Endothelial cell of umbilical vein (primary cell): ENCODE measurements around the gene ANKRD33B. TPM values are rescaled to one million over a fixed set of nuclear protein-coding genes. Genes with fewer than 3 reads are reported as not detected.
A peak's percentile ranks its signal among the peaks of the same experiment; 100 is the strongest.

Source experiments
- BruUV-seq: library from RNA; stranded (reverse); fragments of 400-500 nt; replicated peaks from 2 replicates; lab custom pipeline; 2021; lab: Mats Ljungman, UMichigan
- CTCF ChIA-PET: fragments of 300-600, 350-600 bp; sonication (Branson Sonifier 250); formaldehyde crosslinking; loops from one replicate; lab custom pipeline; 2021; ENCODE audit warnings: antibody characterized with exemption, inconsistent platforms; lab: Charles Lee
- POLR2A ChIA-PET: fragments of 300-600, 350-600 bp; sonication (Branson Sonifier 250); formaldehyde crosslinking; loops from one replicate; lab custom pipeline; 2021; ENCODE audit warnings: antibody characterized with exemption, inconsistent platforms; lab: Charles Lee
- DNase-seq: peaks from one replicate; pipeline ENCODE4 v3.0.0-alpha.2; 2011; ENCODE audit warnings: low read depth, low spot score
- FAIRE-seq: peaks from 2 replicates; lab custom pipeline; 2011; peaks lifted over from hg19 to GRCh38; lab: Jason Lieb, UNC
- H2AFZ ChIP-seq: 2 replicates; pipeline ENCODE4 v1.6.0; 2012; ENCODE audit warnings: low read depth, low read length, control low read depth, inconsistent platforms
- H3K27ac ChIP-seq: 2 replicates; pipeline ENCODE4 v1.5.1; 2011; ENCODE audit warnings: low read depth, mild to moderate bottlenecking, control low read depth, low read length, moderate library complexity; ENCODE audit not compliant: insufficient read depth
- H3K27me3 ChIP-seq, 2 experiments: 2 replicates each; pipeline versions ENCODE4 v1.6.0 to v1.6.1; 2011; ENCODE audit warnings: low read length in 2 of 2, mixed read lengths in 1 of 2; ENCODE audit not compliant: control insufficient read depth in 2 of 2, insufficient read depth in 2 of 2
- H3K36me3 ChIP-seq, 2 experiments: 2 replicates in 1 of 2; 3 replicates in 1 of 2; pipeline ENCODE4 v1.5.1; 2011; ENCODE audit warnings: low read length in 2 of 2, mild to moderate bottlenecking in 1 of 2, moderate library complexity in 1 of 2; ENCODE audit not compliant: control insufficient read depth in 2 of 2, insufficient read depth in 2 of 2; ENCODE audit errors: extremely low read depth in 1 of 2
- H3K4me1 ChIP-seq: 3 replicates; pipeline ENCODE4 v1.5.1; 2011; ENCODE audit warnings: mild to moderate bottlenecking, low read length; ENCODE audit not compliant: control insufficient read depth, insufficient read depth; ENCODE audit errors: extremely low read depth
- H3K4me2 ChIP-seq: 2 replicates; pipeline ENCODE4 v1.6.1; 2011; ENCODE audit warnings: low read length, control low read depth, mixed read lengths; ENCODE audit not compliant: insufficient read depth
- H3K4me3 ChIP-seq, 3 experiments: fragments of 200-600 bp in 1 of 3; sonication (generic), shearing (Covaris generic) in 1 of 3; replicated peaks in 1 of 3; 2 replicates each; pipeline ENCODE4 v1.5.1; 2011 to 2016; ENCODE audit warnings: control low read depth in 3 of 3, low read length in 3 of 3, mild to moderate bottlenecking in 2 of 3, inconsistent platforms in 1 of 3, low read depth in 1 of 3, moderate library complexity in 1 of 3; ENCODE audit not compliant: insufficient read depth in 1 of 3
- H3K79me2 ChIP-seq: 2 replicates; pipeline ENCODE4 v1.6.0; 2012; ENCODE audit warnings: low read length, inconsistent platforms; ENCODE audit not compliant: control insufficient read depth, insufficient read depth
- H3K9ac ChIP-seq: replicated peaks from 2 replicates; pipeline ENCODE3; 2011; ENCODE audit warnings: low read length, control low read depth; ENCODE audit not compliant: insufficient read depth; ENCODE audit errors: extremely low read depth
- H3K9me1 ChIP-seq: replicated peaks from 3 replicates; pipeline ENCODE4 v1.6.0; 2011; ENCODE audit warnings: mild to moderate bottlenecking, low read length; ENCODE audit not compliant: control insufficient read depth, insufficient read depth; ENCODE audit errors: extremely low read depth
- H3K9me3 ChIP-seq: replicated peaks from 2 replicates; pipeline ENCODE4 v1.5.1; 2012; ENCODE audit warnings: low read length, inconsistent platforms; ENCODE audit not compliant: control insufficient read depth, insufficient read depth
- H4K20me1 ChIP-seq: replicated peaks from 2 replicates; pipeline ENCODE3; 2011; ENCODE audit warnings: mild to moderate bottlenecking, low read length; ENCODE audit not compliant: control insufficient read depth, insufficient read depth; ENCODE audit errors: extremely low read depth
- EZH2 ChIP-seq: IDR thresholded peaks from 2 replicates; pipeline ENCODE4 v1.6.1; 2012; ENCODE audit warnings: borderline replicate concordance, low read depth, mild to moderate bottlenecking, moderate library complexity, low read length, inconsistent platforms; ENCODE audit not compliant: severe bottlenecking
- FOS ChIP-seq: IDR thresholded peaks from 2 replicates; pipeline ENCODE4 v1.6.1; 2011; ENCODE audit warnings: mild to moderate bottlenecking, low read length, moderate library complexity, borderline replicate concordance; ENCODE audit not compliant: insufficient read depth
- GATA2 ChIP-seq: IDR thresholded peaks from 2 replicates; pipeline ENCODE4 v1.7.0; 2011; ENCODE audit warnings: low read depth, mild to moderate bottlenecking, moderate library complexity, mixed read lengths, low read length; ENCODE audit not compliant: insufficient read length, insufficient read depth
- JUN ChIP-seq: IDR thresholded peaks from 2 replicates; pipeline ENCODE4 v1.6.1; 2011; ENCODE audit warnings: borderline replicate concordance, low read depth; ENCODE audit not compliant: insufficient read length, insufficient read depth
- MAX ChIP-seq: IDR thresholded peaks from 2 replicates; pipeline ENCODE4 v1.6.1; 2011; ENCODE audit not compliant: insufficient read depth, insufficient read length
- MYC ChIP-seq: IDR thresholded peaks from one replicate; pipeline ENCODE4 v1.6.1; 2011; ENCODE audit warnings: mild to moderate bottlenecking, low read depth, low read length
- POLR2A ChIP-seq: IDR thresholded peaks from 2 replicates; pipeline ENCODE4 v1.6.1; 2012; ENCODE audit warnings: low read depth, mild to moderate bottlenecking, control low read depth, low read length
- dilution Hi-C: fragments of 300-500 bp; cut with MboI; formaldehyde crosslinking; loops from one replicate; pipeline ENCODE4 v1.15.0; 2019; ENCODE audit warnings: low sequenced_read_pairs; ENCODE audit not compliant: extremely low pct_ligation_motif_present
- intact Hi-C: fragments of 100-400 bp; cut with micrococcal nuclease; formaldehyde crosslinking; loops from one replicate; pipeline ENCODE4 v1.10.0; 2022
- polyA plus RNA-seq, 4 experiments: library from polyadenylated mRNA; depleted of rRNA in 3 of 4; stranded (reverse) in 3 of 4; unstranded in 1 of 4; fragments of >200 nt; gene quantifications; 2 replicates each; pipeline versions ENCODE4 v1.2.1 to v1.2.3, GENCODE V29; 2011 to 2012; ENCODE audit warnings: missing spikeins in 1 of 4
- total RNA-seq: library from RNA; stranded (reverse); gene quantifications from 2 replicates; pipeline ENCODE4 v1.2.3, GENCODE V29; 2021

ANKRD33B gene
- total and polyA plus RNA-seq, 2 donors (not counting 3 experiments of a cell fraction or from before 2014, with no cell fraction given), result 2.4 to 5.4 TPM

- no peaks in the 10 kb centered on the region for H3K27me3 ChIP-seq
- H3K9ac ChIP-seq, result peak overlapping the region; percentile 29
- TF ChIP-seq FOS, result peak; percentile 34
- TF ChIP-seq MYC, result no peak
- no peak for TF ChIP-seq JUN
- TF ChIP-seq GATA2, result peak; percentile 25
- FAIRE-seq (peak; percentile 46), DNase-seq (peak; percentile 44)
- BruUV-seq, result no TSS peak
- peaks cover 49% of the 10 kb centered on the region for H3K4me1 ChIP-seq
- no peak overlapping the region for H3K4me2 ChIP-seq
- no peaks in the 10 kb centered on the region for H3K36me3 ChIP-seq
- H3K27ac ChIP-seq, result peak overlapping the region; percentile 75
- no peaks in the 10 kb centered on the region for H3K9me3 ChIP-seq
- H3K4me3 ChIP-seq, result no peak overlapping the region
- H3K9me1 ChIP-seq, result no peaks in the 10 kb centered on the region
- no peak overlapping the region for H2AFZ ChIP-seq
- intact Hi-C loops (loop anchor here (1.0 to 5.0 kb wide), 2 partner anchors 74 to 154 kb away; no protein-coding TSS in a partner anchor), dilution Hi-C loops (no loop called here)
- H4K20me1 ChIP-seq, result no peaks in the 10 kb centered on the region
- H3K79me2 ChIP-seq, result peaks cover 39% of the 10 kb centered on the region
- ChIA-PET CTCF (interaction anchor here (0.6 to 5.4 kb wide), 20 partner anchors 13 to 419 kb away, joined by 3 to 64 read pairs (median 5); partner anchors contain the start of genes DAP and ROPN1L), POLR2A (no interaction called here)
Observed at GRCh38 chr5:10702911-10703491, 139.1 kb downstream of the ANKRD33B start.

DNA sequence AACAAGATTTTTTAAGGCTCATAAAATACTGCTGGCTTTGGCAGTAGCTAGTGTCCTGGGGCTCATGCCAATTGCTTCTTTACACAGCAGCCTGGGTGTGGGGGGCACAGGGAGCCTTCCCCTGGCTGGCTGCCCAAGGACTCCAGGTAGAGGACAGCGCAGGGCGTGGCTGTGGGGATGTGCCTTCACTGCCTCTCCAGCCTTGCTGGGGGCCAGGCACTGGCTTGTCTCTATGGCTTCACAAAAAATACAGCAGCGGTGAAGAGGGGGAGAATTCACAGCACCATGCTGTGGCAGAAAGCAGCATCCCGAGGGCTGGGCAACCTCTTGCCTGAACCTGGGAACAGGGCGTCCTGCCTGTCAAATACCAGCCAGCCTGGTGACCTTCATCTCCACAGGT is 139.8 kb downstream of the ANKRD33B start:
- no peak for DNase-seq
- Histone ChIP-seq H2AFZ (no peak overlapping the region), H3K4me2 (no peak overlapping the region), H3K9me3 (no peaks in the 10 kb centered on the region), H3K79me2 (peaks cover 45% of the 10 kb centered on the region), H4K20me1 (no peaks in the 10 kb centered on the region), H3K4me3 (no peak overlapping the region), H3K27me3 (no peaks in the 10 kb centered on the region), H3K4me1 (peaks cover 49% of the 10 kb centered on the region), H3K36me3 (no peaks in the 10 kb centered on the region), H3K9me1 (no peaks in the 10 kb centered on the region), H3K27ac (peak overlapping the region; percentile 22), H3K9ac (no peak overlapping the region)
- TF ChIP-seq POLR2A (no peak), MAX (no peak), EZH2 (no peak)
- ChIA-PET POLR2A (no interaction called here), CTCF (interaction anchor here (0.6 to 5.4 kb wide), 11 partner anchors 9 to 420 kb away, joined by 3 to 64 read pairs (median 7); no protein-coding TSS in a partner anchor)
- no peak for FAIRE-seq
- no TSS peak for BruUV-seq
- dilution Hi-C loops, result no loop called here
- intact Hi-C loops, result loop anchor here (5.0 kb wide), 1 partner anchor 74 kb away; no protein-coding TSS in a partner anchor
